Adrenal gland (tissue), 5 donors: ENCODE measurements around the gene C19orf53.

ENCODE experiments used
- POLR2A ChIP-seq, 2 donors: fragments of 450-650 bp; IDR thresholded peaks; one replicate each; pipeline ENCODE4 v1.6.1; 2017; ENCODE audit warnings: antibody characterized with exemption in 2 of 2, mild to moderate bottlenecking in 2 of 2, moderate library complexity in 1 of 2
- TF ChIP-seq, protein P1 (sequence below), 6 experiments: fragments of 450-650 bp in 4 of 6; fragments of 200-600 bp in 2 of 6; sonication (generic) in 1 of 6; IDR thresholded peaks; 1 replicate in 5 of 6; 2 replicates in 1 of 6; pipeline versions ENCODE4 v1.5.1 to v1.8.0; 2016 to 2021; ENCODE audit warnings: antibody characterized with exemption in 6 of 6, mild to moderate bottlenecking in 2 of 6, moderate library complexity in 1 of 6
- donor health status: DM: no; HTN: no; CAD: no.

DNA sequence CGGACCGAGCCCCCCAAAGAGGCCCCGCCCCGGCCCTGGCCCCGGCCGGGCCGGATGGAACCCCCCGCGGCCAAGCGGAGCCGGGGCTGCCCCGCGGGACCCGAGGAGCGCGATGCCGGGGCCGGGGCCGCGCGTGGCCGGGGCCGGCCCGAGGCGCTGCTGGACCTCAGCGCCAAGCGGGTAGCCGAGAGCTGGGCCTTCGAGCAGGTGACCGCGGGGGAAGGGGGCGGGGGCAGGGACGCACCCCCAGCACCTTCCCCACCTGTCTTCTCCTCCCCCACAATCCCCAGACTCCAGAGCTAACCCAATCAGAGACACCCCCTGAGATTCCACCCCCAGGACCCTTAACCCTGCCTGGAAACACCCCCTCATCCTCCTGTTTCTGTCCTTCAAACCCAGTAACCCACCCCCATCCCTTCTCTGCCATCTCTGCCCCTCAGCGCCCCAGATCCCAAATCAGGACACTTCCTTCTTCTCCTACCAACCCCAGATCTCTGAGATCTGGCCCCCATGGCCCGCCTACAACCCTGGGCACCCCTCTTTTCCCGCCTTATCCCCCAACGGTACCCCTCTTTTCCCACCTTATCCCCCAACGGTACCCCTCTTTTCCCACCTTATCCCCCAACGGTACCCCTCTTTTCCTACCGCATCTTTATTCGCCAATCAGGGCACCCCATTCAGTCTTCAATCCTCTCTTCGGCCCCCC, 21.5 kb downstream of the C19orf53 start:
- TF ChIP-seq, protein P1, sequence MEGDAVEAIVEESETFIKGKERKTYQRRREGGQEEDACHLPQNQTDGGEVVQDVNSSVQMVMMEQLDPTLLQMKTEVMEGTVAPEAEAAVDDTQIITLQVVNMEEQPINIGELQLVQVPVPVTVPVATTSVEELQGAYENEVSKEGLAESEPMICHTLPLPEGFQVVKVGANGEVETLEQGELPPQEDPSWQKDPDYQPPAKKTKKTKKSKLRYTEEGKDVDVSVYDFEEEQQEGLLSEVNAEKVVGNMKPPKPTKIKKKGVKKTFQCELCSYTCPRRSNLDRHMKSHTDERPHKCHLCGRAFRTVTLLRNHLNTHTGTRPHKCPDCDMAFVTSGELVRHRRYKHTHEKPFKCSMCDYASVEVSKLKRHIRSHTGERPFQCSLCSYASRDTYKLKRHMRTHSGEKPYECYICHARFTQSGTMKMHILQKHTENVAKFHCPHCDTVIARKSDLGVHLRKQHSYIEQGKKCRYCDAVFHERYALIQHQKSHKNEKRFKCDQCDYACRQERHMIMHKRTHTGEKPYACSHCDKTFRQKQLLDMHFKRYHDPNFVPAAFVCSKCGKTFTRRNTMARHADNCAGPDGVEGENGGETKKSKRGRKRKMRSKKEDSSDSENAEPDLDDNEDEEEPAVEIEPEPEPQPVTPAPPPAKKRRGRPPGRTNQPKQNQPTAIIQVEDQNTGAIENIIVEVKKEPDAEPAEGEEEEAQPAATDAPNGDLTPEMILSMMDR (IDR thresholded peaks at IDR 0.05) = no peak
- TF ChIP-seq POLR2A (IDR thresholded peaks at IDR 0.05) = no peak
